C4-2B (cell line): ENCODE results near the gene TENM4.

Experiments used
- ZFX ChIP-seq: fragments of 450-650 bp; IDR thresholded peaks from 2 replicates; pipeline ENCODE4 v1.6.1; 2017
- TF ChIP-seq, protein P1 (sequence below): fragments of 450-650 bp; conservative IDR thresholded peaks from 2 replicates; pipeline ENCODE4 v1.5.1; 2017; ENCODE audit warnings: mild to moderate bottlenecking

DNA sequence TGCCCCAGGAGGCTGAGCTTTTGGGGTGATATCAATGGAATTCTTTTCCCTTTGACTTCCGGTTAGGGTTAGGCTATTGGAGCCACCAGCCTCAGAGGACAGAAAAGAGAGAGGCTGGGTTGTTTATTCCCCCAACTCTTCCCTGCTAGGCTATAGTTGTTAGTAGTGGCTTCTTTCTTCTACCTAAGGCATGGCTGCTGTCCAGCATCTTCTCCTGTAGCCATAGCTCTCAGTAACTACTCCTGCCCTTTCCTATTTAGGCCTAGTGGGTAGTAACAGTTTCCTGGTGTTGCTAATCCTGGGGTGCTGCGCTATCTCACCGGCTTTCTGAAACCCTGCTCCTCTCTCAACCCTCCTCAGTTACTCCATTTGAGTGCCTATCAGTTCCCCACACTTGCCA, 184.9 kb downstream of the TENM4 start:
- TF ChIP-seq, protein P1, sequence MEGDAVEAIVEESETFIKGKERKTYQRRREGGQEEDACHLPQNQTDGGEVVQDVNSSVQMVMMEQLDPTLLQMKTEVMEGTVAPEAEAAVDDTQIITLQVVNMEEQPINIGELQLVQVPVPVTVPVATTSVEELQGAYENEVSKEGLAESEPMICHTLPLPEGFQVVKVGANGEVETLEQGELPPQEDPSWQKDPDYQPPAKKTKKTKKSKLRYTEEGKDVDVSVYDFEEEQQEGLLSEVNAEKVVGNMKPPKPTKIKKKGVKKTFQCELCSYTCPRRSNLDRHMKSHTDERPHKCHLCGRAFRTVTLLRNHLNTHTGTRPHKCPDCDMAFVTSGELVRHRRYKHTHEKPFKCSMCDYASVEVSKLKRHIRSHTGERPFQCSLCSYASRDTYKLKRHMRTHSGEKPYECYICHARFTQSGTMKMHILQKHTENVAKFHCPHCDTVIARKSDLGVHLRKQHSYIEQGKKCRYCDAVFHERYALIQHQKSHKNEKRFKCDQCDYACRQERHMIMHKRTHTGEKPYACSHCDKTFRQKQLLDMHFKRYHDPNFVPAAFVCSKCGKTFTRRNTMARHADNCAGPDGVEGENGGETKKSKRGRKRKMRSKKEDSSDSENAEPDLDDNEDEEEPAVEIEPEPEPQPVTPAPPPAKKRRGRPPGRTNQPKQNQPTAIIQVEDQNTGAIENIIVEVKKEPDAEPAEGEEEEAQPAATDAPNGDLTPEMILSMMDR: no peak
- no peak for TF ChIP-seq ZFX
